K562 (cell line): ENCODE measurements around the gene HARS1. TPM values are rescaled to one million over a fixed set of nuclear protein-coding genes. Genes with fewer than 3 reads are reported as not detected.

Experiments used
- BRD9 ChIP-seq: fragments of 450-650 bp; IDR thresholded peaks from 2 replicates; pipeline ENCODE4 v1.6.1; 2018; ENCODE audit warnings: low read depth; ENCODE audit not compliant: partially characterized antibody
- ELF1 ChIP-seq: fragments of 200-800 bp; sonication (Bioruptor generic); IDR thresholded peaks from 2 replicates; pipeline ENCODE4 v1.6.1; 2016; ENCODE audit warnings: missing genetic modification characterization, missing compliant biosample characterization
- NBN ChIP-seq: fragments of 450-650 bp; IDR thresholded peaks from 2 replicates; pipeline ENCODE4 v1.6.1; 2016; ENCODE audit warnings: low read depth, mild to moderate bottlenecking
- POLR2G ChIP-seq: fragments of 200-400 bp; formaldehyde crosslinking; IDR thresholded peaks from 2 replicates; pipeline ENCODE4 v1.6.1; 2017; ENCODE audit warnings: low read depth, mild to moderate bottlenecking, antibody characterized with exemption, low read length, moderate library complexity
- RBM39 ChIP-seq: fragments of 200-400 bp; formaldehyde crosslinking; optimal IDR thresholded peaks from 2 replicates; pipeline ENCODE3; 2018; ENCODE audit warnings: low read depth, low read length
- polyA plus RNA-seq, 8 experiments: library from polyadenylated mRNA; depleted of rRNA in 4 of 8; stranded (reverse) in 5 of 8; unstranded in 3 of 8; fragments of >200 nt; fragmentation: Nextera tagmentation in 2 of 8; fragmentation: Illumina TruSeq in 1 of 8; extraction: Ambion mirVana in 2 of 8; extraction: Trizol in 1 of 8; gene quantifications; 2 replicates each; pipeline versions ENCODE4 v1.2.1 to v1.2.3, GENCODE V29; 2011 to 2014; ENCODE audit warnings: inconsistent platforms in 1 of 8, missing spikeins in 1 of 8
- total RNA-seq, 7 experiments: library from RNA; depleted of rRNA in 6 of 7; stranded (reverse); fragments of >200 nt in 6 of 7; fragmentation: Illumina TruSeq in 2 of 7; extraction: Trizol in 2 of 7; gene quantifications; 2 replicates each; pipeline versions ENCODE4 v1.2.1 to v1.2.3, GENCODE V29; 2011 to 2021; ENCODE audit warnings: low replicate concordance in 1 of 7
- TF ChIP-seq, protein P1 (sequence below): sonication (generic); formaldehyde crosslinking; IDR thresholded peaks from 2 replicates; pipeline ENCODE4 v1.8.0; 2022; ENCODE audit warnings: mild to moderate bottlenecking, missing genetic modification reagents, borderline replicate concordance
- TF ChIP-seq, protein P2 (sequence below), 2 experiments: fragments of 450-650 bp; IDR thresholded peaks; 2 replicates each; pipeline ENCODE4 v1.6.1; 2018; ENCODE audit warnings: mild to moderate bottlenecking in 2 of 2, low read depth in 1 of 2; ENCODE audit not compliant: partially characterized antibody in 2 of 2
- TF ChIP-seq, protein P3 (sequence below): sonication (generic); formaldehyde crosslinking; IDR thresholded peaks from 2 replicates; pipeline ENCODE4 v1.8.1; 2023; ENCODE audit warnings: mild to moderate bottlenecking, missing genetic modification reagents
- TF ChIP-seq, protein P4 (sequence below): fragments of 450-650 bp; IDR thresholded peaks from 2 replicates; pipeline ENCODE4 v1.6.1; 2016; ENCODE audit warnings: mild to moderate bottlenecking

HARS1 gene
- total and polyA plus RNA-seq, 9 of the 15 experiments (the other 6 are each of a cell fraction or from before 2014, with no cell fraction given), result 13.5 to 88.5 (median 75.2) TPM

DNA sequence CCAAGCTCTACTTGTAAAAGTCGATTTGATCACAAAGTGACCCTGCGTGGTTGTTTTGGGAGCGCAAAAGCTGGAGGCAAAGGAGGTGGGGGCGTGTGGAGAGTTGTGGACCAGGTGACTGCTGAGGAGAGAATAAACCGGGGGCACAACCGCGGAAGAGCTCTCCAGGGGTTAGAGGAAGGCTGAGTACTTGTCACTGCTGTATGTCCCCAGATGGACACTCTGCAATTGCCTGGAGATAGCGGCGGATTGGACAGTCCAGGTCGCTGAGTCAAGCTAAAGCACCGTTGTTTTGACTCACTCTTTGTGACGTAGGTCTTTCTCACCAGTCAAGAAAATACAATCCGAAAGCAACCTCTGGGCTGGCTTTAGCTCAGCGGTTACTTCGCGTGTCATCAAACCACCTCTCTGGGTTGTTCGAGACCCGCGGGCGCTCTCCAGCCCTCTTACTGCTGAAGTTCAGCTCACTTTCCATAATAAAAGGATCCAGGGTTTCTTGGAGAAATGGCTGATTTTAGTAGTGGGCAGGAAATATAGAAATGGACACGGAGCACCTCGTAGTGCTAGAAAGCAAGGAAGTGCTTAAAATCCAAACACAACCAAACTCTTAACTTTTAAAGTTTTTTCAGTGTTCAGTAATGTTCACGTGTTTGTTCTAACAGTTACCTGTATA lies 34.8 kb upstream of the HARS1 start (continued):
- TF ChIP-seq, protein P1, sequence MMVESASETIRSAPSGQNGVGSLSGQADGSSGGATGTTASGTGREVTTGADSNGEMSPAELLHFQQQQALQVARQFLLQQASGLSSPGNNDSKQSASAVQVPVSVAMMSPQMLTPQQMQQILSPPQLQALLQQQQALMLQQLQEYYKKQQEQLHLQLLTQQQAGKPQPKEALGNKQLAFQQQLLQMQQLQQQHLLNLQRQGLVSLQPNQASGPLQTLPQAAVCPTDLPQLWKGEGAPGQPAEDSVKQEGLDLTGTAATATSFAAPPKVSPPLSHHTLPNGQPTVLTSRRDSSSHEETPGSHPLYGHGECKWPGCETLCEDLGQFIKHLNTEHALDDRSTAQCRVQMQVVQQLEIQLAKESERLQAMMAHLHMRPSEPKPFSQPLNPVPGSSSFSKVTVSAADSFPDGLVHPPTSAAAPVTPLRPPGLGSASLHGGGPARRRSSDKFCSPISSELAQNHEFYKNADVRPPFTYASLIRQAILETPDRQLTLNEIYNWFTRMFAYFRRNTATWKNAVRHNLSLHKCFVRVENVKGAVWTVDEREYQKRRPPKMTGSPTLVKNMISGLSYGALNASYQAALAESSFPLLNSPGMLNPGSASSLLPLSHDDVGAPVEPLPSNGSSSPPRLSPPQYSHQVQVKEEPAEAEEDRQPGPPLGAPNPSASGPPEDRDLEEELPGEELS (CRISPR knock-in tag), result 0 out of 2 replicates have a peak, but pooled peaks have one; percentile 32
- peak; percentile 73 for TF ChIP-seq RBM39
- TF ChIP-seq, protein P2, sequence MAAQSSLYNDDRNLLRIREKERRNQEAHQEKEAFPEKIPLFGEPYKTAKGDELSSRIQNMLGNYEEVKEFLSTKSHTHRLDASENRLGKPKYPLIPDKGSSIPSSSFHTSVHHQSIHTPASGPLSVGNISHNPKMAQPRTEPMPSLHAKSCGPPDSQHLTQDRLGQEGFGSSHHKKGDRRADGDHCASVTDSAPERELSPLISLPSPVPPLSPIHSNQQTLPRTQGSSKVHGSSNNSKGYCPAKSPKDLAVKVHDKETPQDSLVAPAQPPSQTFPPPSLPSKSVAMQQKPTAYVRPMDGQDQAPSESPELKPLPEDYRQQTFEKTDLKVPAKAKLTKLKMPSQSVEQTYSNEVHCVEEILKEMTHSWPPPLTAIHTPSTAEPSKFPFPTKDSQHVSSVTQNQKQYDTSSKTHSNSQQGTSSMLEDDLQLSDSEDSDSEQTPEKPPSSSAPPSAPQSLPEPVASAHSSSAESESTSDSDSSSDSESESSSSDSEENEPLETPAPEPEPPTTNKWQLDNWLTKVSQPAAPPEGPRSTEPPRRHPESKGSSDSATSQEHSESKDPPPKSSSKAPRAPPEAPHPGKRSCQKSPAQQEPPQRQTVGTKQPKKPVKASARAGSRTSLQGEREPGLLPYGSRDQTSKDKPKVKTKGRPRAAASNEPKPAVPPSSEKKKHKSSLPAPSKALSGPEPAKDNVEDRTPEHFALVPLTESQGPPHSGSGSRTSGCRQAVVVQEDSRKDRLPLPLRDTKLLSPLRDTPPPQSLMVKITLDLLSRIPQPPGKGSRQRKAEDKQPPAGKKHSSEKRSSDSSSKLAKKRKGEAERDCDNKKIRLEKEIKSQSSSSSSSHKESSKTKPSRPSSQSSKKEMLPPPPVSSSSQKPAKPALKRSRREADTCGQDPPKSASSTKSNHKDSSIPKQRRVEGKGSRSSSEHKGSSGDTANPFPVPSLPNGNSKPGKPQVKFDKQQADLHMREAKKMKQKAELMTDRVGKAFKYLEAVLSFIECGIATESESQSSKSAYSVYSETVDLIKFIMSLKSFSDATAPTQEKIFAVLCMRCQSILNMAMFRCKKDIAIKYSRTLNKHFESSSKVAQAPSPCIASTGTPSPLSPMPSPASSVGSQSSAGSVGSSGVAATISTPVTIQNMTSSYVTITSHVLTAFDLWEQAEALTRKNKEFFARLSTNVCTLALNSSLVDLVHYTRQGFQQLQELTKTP (IDR thresholded peaks at IDR 0.05; ENCODE audit: low read depth in 1 of 2, partially characterized antibody in 2 of 2), result peak in 1 of 2 experiments; percentile 93
- TF ChIP-seq ELF1 (tag), result 0 out of 2 replicates have a peak, but pooled peaks have one; percentile 53
- TF ChIP-seq, protein P3, sequence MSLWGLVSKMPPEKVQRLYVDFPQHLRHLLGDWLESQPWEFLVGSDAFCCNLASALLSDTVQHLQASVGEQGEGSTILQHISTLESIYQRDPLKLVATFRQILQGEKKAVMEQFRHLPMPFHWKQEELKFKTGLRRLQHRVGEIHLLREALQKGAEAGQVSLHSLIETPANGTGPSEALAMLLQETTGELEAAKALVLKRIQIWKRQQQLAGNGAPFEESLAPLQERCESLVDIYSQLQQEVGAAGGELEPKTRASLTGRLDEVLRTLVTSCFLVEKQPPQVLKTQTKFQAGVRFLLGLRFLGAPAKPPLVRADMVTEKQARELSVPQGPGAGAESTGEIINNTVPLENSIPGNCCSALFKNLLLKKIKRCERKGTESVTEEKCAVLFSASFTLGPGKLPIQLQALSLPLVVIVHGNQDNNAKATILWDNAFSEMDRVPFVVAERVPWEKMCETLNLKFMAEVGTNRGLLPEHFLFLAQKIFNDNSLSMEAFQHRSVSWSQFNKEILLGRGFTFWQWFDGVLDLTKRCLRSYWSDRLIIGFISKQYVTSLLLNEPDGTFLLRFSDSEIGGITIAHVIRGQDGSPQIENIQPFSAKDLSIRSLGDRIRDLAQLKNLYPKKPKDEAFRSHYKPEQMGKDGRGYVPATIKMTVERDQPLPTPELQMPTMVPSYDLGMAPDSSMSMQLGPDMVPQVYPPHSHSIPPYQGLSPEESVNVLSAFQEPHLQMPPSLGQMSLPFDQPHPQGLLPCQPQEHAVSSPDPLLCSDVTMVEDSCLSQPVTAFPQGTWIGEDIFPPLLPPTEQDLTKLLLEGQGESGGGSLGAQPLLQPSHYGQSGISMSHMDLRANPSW (CRISPR knock-in tag), result no peak
- peak; percentile 99 for TF ChIP-seq BRD9
- peak; percentile 92; the same call in 1 of the 2 replicates for TF ChIP-seq NBN
- TF ChIP-seq, protein P4, sequence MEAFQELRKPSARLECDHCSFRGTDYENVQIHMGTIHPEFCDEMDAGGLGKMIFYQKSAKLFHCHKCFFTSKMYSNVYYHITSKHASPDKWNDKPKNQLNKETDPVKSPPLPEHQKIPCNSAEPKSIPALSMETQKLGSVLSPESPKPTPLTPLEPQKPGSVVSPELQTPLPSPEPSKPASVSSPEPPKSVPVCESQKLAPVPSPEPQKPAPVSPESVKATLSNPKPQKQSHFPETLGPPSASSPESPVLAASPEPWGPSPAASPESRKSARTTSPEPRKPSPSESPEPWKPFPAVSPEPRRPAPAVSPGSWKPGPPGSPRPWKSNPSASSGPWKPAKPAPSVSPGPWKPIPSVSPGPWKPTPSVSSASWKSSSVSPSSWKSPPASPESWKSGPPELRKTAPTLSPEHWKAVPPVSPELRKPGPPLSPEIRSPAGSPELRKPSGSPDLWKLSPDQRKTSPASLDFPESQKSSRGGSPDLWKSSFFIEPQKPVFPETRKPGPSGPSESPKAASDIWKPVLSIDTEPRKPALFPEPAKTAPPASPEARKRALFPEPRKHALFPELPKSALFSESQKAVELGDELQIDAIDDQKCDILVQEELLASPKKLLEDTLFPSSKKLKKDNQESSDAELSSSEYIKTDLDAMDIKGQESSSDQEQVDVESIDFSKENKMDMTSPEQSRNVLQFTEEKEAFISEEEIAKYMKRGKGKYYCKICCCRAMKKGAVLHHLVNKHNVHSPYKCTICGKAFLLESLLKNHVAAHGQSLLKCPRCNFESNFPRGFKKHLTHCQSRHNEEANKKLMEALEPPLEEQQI, result peak; percentile 75; the same call in 1 of the 2 replicates
- TF ChIP-seq POLR2G, result peak; percentile 60
